CD14-positive monocyte (primary cell): ENCODE data around the gene LPO. TPM values are rescaled to one million over a fixed set of nuclear protein-coding genes. Genes with fewer than 3 reads are reported as not detected.

Experiments used
- DNase-seq, 3 donors: peaks; one replicate each; pipeline ENCODE4 v3.0.0-alpha.2; 2011 to 2022
- H2AFZ ChIP-seq: 2 replicates; pipeline ENCODE4 v1.6.0; 2012; ENCODE audit warnings: mild to moderate bottlenecking, low read depth, low read length, inconsistent platforms; ENCODE audit not compliant: insufficient read depth, poor library complexity, severe bottlenecking
- H3K27ac ChIP-seq, 2 donors: 1 replicate in 1 of 2; 2 replicates in 1 of 2; pipeline ENCODE4 v1.5.1; 2012 to 2013; ENCODE audit warnings: low read length in 2 of 2, control low read depth in 1 of 2, inconsistent platforms in 1 of 2, low read depth in 1 of 2, mild to moderate bottlenecking in 1 of 2
- H3K27me3 ChIP-seq, 2 donors: one replicate each; pipeline versions ENCODE4 v1.6.0 to v1.6.1; 2011 to 2013; ENCODE audit warnings: low read length in 2 of 2; ENCODE audit not compliant: control insufficient read depth in 2 of 2, insufficient read depth in 2 of 2
- H3K36me3 ChIP-seq, 2 donors: replicated peaks in 1 of 2; 1 replicate in 1 of 2; 2 replicates in 1 of 2; pipeline versions ENCODE4 v1.5.1 to v1.6.1; 2012 to 2013; ENCODE audit warnings: low read length in 2 of 2, control low read depth in 1 of 2, inconsistent platforms in 1 of 2, mild to moderate bottlenecking in 1 of 2; ENCODE audit not compliant: insufficient read depth in 2 of 2, control insufficient read depth in 1 of 2
- H3K4me1 ChIP-seq, 2 donors: 1 replicate in 1 of 2; 2 replicates in 1 of 2; pipeline versions ENCODE4 v1.5.1 to v1.6.1; 2012 to 2013; ENCODE audit warnings: low read length in 2 of 2, control low read depth in 1 of 2, inconsistent platforms in 1 of 2, mild to moderate bottlenecking in 1 of 2, moderate library complexity in 1 of 2; ENCODE audit not compliant: insufficient read depth in 2 of 2, control insufficient read depth in 1 of 2
- H3K4me2 ChIP-seq: replicated peaks from 2 replicates; pipeline ENCODE3; 2012; ENCODE audit warnings: low read length, moderate library complexity, mild to moderate bottlenecking; ENCODE audit not compliant: poor library complexity, severe bottlenecking; ENCODE audit errors: extremely low read depth
- H3K4me3 ChIP-seq, 3 experiments: fragments of 200-600 bp in 1 of 3; sonication (generic) in 1 of 3; replicated peaks in 1 of 3; 1 replicate in 2 of 3; 2 replicates in 1 of 3; pipeline ENCODE4 v1.5.1; 2011 to 2013; ENCODE audit warnings: low read length in 3 of 3, mild to moderate bottlenecking in 3 of 3, control low read depth in 2 of 3, low read depth in 2 of 3, inconsistent platforms in 1 of 3, moderate library complexity in 1 of 3
- H3K79me2 ChIP-seq: 2 replicates; pipeline ENCODE4 v1.6.0; 2012; ENCODE audit warnings: mild to moderate bottlenecking, control low read depth, inconsistent platforms, low read length, moderate library complexity; ENCODE audit not compliant: insufficient read depth
- H3K9ac ChIP-seq: 2 replicates; pipeline ENCODE4 v1.6.0; 2017; ENCODE audit warnings: low read length, mild to moderate bottlenecking; ENCODE audit not compliant: insufficient read depth, poor library complexity, severe bottlenecking
- H3K9me3 ChIP-seq, 2 donors: replicated peaks in 1 of 2; 1 replicate in 1 of 2; 2 replicates in 1 of 2; pipeline versions ENCODE4 v1.5.1 to v1.6.1; 2012 to 2013; ENCODE audit warnings: low read length in 2 of 2, control low read depth in 1 of 2; ENCODE audit not compliant: control insufficient read depth in 1 of 2, insufficient read depth in 1 of 2
- H4K20me1 ChIP-seq: 2 replicates; pipeline ENCODE4 v1.6.0; 2012; ENCODE audit warnings: mild to moderate bottlenecking, low read length, control low read depth, moderate library complexity; ENCODE audit not compliant: insufficient read depth
- H3K27ac Mint-ChIP-seq, 7 donors: one replicate each; pipeline ENCODE4 v1.8.0; 2020; ENCODE audit warnings: mild to moderate bottlenecking in 7 of 7, mixed read lengths in 7 of 7, moderate library complexity in 6 of 7, inconsistent platforms in 2 of 7
- H3K27me3 Mint-ChIP-seq, 3 donors: one replicate each; pipeline ENCODE4 v1.8.0; 2021 to 2022; ENCODE audit warnings: low read depth in 3 of 3, mild to moderate bottlenecking in 3 of 3, mixed read lengths in 3 of 3, moderate library complexity in 3 of 3, inconsistent platforms in 1 of 3
- H3K36me3 Mint-ChIP-seq, 2 donors: one replicate each; pipeline ENCODE4 v1.8.0; 2020; ENCODE audit warnings: mixed read lengths in 2 of 2, inconsistent platforms in 1 of 2, mild to moderate bottlenecking in 1 of 2
- H3K4me1 Mint-ChIP-seq: one replicate; pipeline ENCODE4 v1.8.0; 2020; ENCODE audit warnings: mild to moderate bottlenecking, mixed read lengths
- H3K4me3 Mint-ChIP-seq, 2 donors: one replicate each; pipeline ENCODE4 v1.8.0; 2020; ENCODE audit warnings: mild to moderate bottlenecking in 2 of 2, mixed read lengths in 2 of 2, moderate library complexity in 1 of 2
- H3K9me3 Mint-ChIP-seq, 7 donors: one replicate each; pipeline ENCODE4 v1.8.0; 2020 to 2022; ENCODE audit warnings: mixed read lengths in 7 of 7, mild to moderate bottlenecking in 6 of 7, moderate library complexity in 6 of 7, inconsistent platforms in 2 of 7
- CTCF ChIP-seq: fragments of 200-600 bp; IDR thresholded peaks from one replicate; pipeline ENCODE4 v1.8.0; 2022; ENCODE audit warnings: antibody characterized with exemption, mild to moderate bottlenecking
- WGBS: methylation state at CpG from one replicate; pipeline ENCODE4 v1.1.5; 2013; ENCODE audit warnings: missing lambda C conversion rate; ENCODE audit not compliant: insufficient coverage; 5-methylcytosine and 5-hydroxymethylcytosine counted together
- intact Hi-C, 2 donors: fragments of 100-400 bp; cut with micrococcal nuclease; formaldehyde crosslinking; loops; one replicate each; pipeline versions ENCODE4 v1.15.0 to v1.15.1; 2023
- polyA plus RNA-seq, 3 donors: library from polyadenylated mRNA; depleted of rRNA in 1 of 3; unstranded in 2 of 3; stranded (reverse) in 1 of 3; fragments of 300-500 nt in 2 of 3; fragments of >200 nt in 1 of 3; fragmentation: Illumina TruSeq in 2 of 3; gene quantifications; 1 replicate in 2 of 3; 2 replicates in 1 of 3; pipeline ENCODE4 v1.2.3, GENCODE V29; 2012 to 2021

Gene LPO
- polyA plus RNA-seq, 3 donors: 0.04 to 0.43 TPM; not detected in 1

- Histone ChIP-seq H3K36me3 (no peaks in the 10 kb centered on the region), H3K79me2 (no peaks in the 10 kb centered on the region), H3K4me1 (no peaks in the 10 kb centered on the region), H4K20me1 (no peaks in the 10 kb centered on the region), H3K9me3 (no peaks in the 10 kb centered on the region), H3K9ac (no peak overlapping the region), H3K27me3 (peaks cover 0 to 3% of the 10 kb centered on the region in 2 donors), H2AFZ (no peak overlapping the region), H3K27ac (no peak overlapping the region), H3K4me2 (no peak overlapping the region), H3K4me3 (no peak overlapping the region)
- Mint-ChIP-seq H3K4me3 (no peak overlapping the region), H3K4me1 (peaks cover 3% of the 10 kb centered on the region), H3K9me3 (peaks cover 0 to 1% (median 0%) of the 10 kb centered on the region in 7 donors), H3K27me3 (peaks cover 9 to 22% (median 10%) of the 10 kb centered on the region in 3 donors), H3K36me3 (peaks cover 6 to 11% of the 10 kb centered on the region in 2 donors), H3K27ac (no peak overlapping the region)
- WGBS: 90% methylated on average over 7 of the region's 7 CpGs
- no peak for DNase-seq
- intact Hi-C loops: no loop called here
- TF ChIP-seq CTCF: no peak
Measured at GRCh38 chr17:58202859-58203258, 35.5 kb upstream of the LPO start.

- Mint-ChIP-seq H3K4me1 (peaks cover 3% of the 10 kb centered on the region), H3K9me3 (peaks cover 0 to 1% (median 0%) of the 10 kb centered on the region in 7 donors), H3K27me3 (peaks cover 3 to 11% (median 7%) of the 10 kb centered on the region in 3 donors), H3K27ac (no peak overlapping the region), H3K4me3 (no peak overlapping the region), H3K36me3 (peaks cover 20 to 26% of the 10 kb centered on the region in 2 donors)
- WGBS: 90% methylated on average over 1 of the region's 5 CpGs
- Histone ChIP-seq H3K4me1 (no peaks in the 10 kb centered on the region), H3K9ac (no peak overlapping the region), H3K27ac (no peak overlapping the region), H2AFZ (no peak overlapping the region), H3K36me3 (peaks cover 2 to 8% of the 10 kb centered on the region in 2 donors), H3K9me3 (no peaks in the 10 kb centered on the region), H3K79me2 (no peaks in the 10 kb centered on the region), H3K4me3 (no peak overlapping the region), H4K20me1 (no peaks in the 10 kb centered on the region), H3K27me3 (peaks cover 0 to 3% of the 10 kb centered on the region in 2 donors), H3K4me2 (no peak overlapping the region)
- intact Hi-C loops: no loop called here
- no peak for TF ChIP-seq CTCF
- DNase-seq: no peak
Measured at GRCh38 chr17:58204796-58205195, 33.6 kb upstream of the LPO start.
